Measurements from ENCODE around the gene GPR6. TPM values are rescaled to one million over a fixed set of nuclear protein-coding genes. Genes with fewer than 3 reads are reported as not detected.

The GPR6 gene
- not detected in 3 replicates for total RNA-seq
- long read RNA-seq: 0 reads

GRCh38 chr6:109978174-109979032 is at the start of gene GPR6:
Gene GPR6, plus strand, starts transcription at chr6:109978311. Its CDS starts 802 bp downstream, at chr6:109979113.
- Mint-ChIP-seq H3K27me3 (ENCODE audit: low read depth) (peaks cover 55% of the 10 kb centered on the region), H3K4me1 (ENCODE audit: low read depth) (peaks cover 5% of the 10 kb centered on the region), H3K27ac (ENCODE audit: unreplicated experiment) (no peak within 1 kb of the TSS), H3K9me3 (ENCODE audit: low read depth) (no peaks in the 10 kb centered on the region), H3K36me3 (ENCODE audit: low read depth) (no peaks in the 10 kb centered on the region), H3K4me3 (ENCODE audit: unreplicated experiment) (no peak within 1 kb of the TSS)
- no peak for DNase-seq (ENCODE audit: low spot score)
- no peak for TF ChIP-seq CTCF (IDR thresholded peaks at IDR 0.05)

- no peak overlapping the region for H3K4me3 Mint-ChIP-seq (ENCODE audit: unreplicated experiment)
- H3K27me3 Mint-ChIP-seq (ENCODE audit: low read depth): no peaks in the 10 kb centered on the region
- DNase-seq (ENCODE audit: low spot score): no peak
These were observed 43.8 kb upstream of the GPR6 start for GRCh38 chr6:109934293-109934692.

GRCh38 chr6:109939654-109940053 is 38.5 kb upstream of the GPR6 start:
- no peak for DNase-seq (ENCODE audit: low spot score)
- no peak for TF ChIP-seq CTCF (IDR thresholded peaks at IDR 0.05)
- peaks cover 29% of the 10 kb centered on the region for H3K27me3 Mint-ChIP-seq (ENCODE audit: low read depth)
- H3K4me3 Mint-ChIP-seq (ENCODE audit: unreplicated experiment): no peak overlapping the region
- no peaks in the 10 kb centered on the region for H3K4me1 Mint-ChIP-seq (ENCODE audit: low read depth)
- no peak overlapping the region for H3K27ac Mint-ChIP-seq (ENCODE audit: unreplicated experiment)
- H3K36me3 Mint-ChIP-seq (ENCODE audit: low read depth): no peaks in the 10 kb centered on the region
- no peaks in the 10 kb centered on the region for H3K9me3 Mint-ChIP-seq (ENCODE audit: low read depth)

More at GRCh38 chr6:109934293-109934692, 43.8 kb upstream of the GPR6 start:
- no peaks in the 10 kb centered on the region for H3K9me3 Mint-ChIP-seq (ENCODE audit: low read depth)
- H3K4me1 Mint-ChIP-seq (ENCODE audit: low read depth): no peaks in the 10 kb centered on the region
- no peak overlapping the region for H3K27ac Mint-ChIP-seq (ENCODE audit: unreplicated experiment)
- no peak for TF ChIP-seq CTCF (IDR thresholded peaks at IDR 0.05)
- H3K36me3 Mint-ChIP-seq (ENCODE audit: low read depth): no peaks in the 10 kb centered on the region

GRCh38 chr6:109944448-109944847 is 33.7 kb upstream of the GPR6 start:
- peaks cover 36% of the 10 kb centered on the region for H3K27me3 Mint-ChIP-seq (ENCODE audit: low read depth)
- no peaks in the 10 kb centered on the region for H3K36me3 Mint-ChIP-seq (ENCODE audit: low read depth)
- H3K27ac Mint-ChIP-seq (ENCODE audit: unreplicated experiment): no peak overlapping the region
- no peak overlapping the region for H3K4me3 Mint-ChIP-seq (ENCODE audit: unreplicated experiment)
- DNase-seq (ENCODE audit: low spot score): no peak
- TF ChIP-seq CTCF (IDR thresholded peaks at IDR 0.05): no peak
- H3K9me3 Mint-ChIP-seq (ENCODE audit: low read depth): no peaks in the 10 kb centered on the region
- H3K4me1 Mint-ChIP-seq (ENCODE audit: low read depth): no peaks in the 10 kb centered on the region

GRCh38 chr6:109945091-109945490 is 33.0 kb upstream of the GPR6 start:
- H3K4me1 Mint-ChIP-seq (ENCODE audit: low read depth): no peaks in the 10 kb centered on the region
- H3K27ac Mint-ChIP-seq (ENCODE audit: unreplicated experiment): no peak overlapping the region
- H3K4me3 Mint-ChIP-seq (ENCODE audit: unreplicated experiment): no peak overlapping the region
- H3K27me3 Mint-ChIP-seq (ENCODE audit: low read depth): peaks cover 39% of the 10 kb centered on the region
- H3K36me3 Mint-ChIP-seq (ENCODE audit: low read depth): no peaks in the 10 kb centered on the region
- no peaks in the 10 kb centered on the region for H3K9me3 Mint-ChIP-seq (ENCODE audit: low read depth)
- no peak for DNase-seq (ENCODE audit: low spot score)
- TF ChIP-seq CTCF (IDR thresholded peaks at IDR 0.05): no peak

Data from chondrocyte (in vitro differentiated cells).